GM12891 (cell line): ENCODE measurements around the gene ZNF385D.

ENCODE experiments used
- POLR2A ChIP-seq: IDR thresholded peaks from 2 replicates; pipeline ENCODE4 v1.6.1; 2011; ENCODE audit warnings: low read depth, low read length, control low read depth
- TAF1 ChIP-seq: IDR thresholded peaks from 2 replicates; pipeline ENCODE4 v1.6.1; 2011; ENCODE audit warnings: low read depth, low read length, control low read depth

DNA sequence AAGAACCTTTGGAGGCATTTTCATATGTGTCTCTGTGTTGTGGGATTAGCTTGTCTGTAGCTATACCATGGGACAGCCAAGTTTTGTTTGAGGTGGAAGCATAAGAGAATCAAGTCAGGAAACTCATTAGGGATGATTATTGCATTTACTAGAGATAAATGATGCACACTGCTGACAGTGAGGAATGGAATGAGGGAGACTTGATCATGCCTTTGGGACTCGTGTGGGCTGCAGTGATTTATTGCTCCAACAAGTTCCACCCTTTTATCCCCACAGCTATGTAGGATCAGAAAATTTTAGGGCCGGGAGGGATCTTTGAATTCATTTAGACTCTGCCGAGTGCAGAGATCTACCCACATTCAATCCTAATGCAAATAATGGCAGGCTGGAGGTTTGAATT is 16.3 kb downstream of the ZNF385D start:
- no peak for TF ChIP-seq TAF1
- no peak for TF ChIP-seq POLR2A
